Hematopoietic multipotent progenitor cell treated with erythropoietin and hydrocortisone succinate and interleukin-3 and kit ligand, for 6 days (in vitro differentiated cells): Measurements from ENCODE around the gene ARID1B.

Experiments
- DNase-seq: peaks from one replicate; pipeline ENCODE4 v3.0.0-alpha.2; 2015

ARID1B gene

DNA sequence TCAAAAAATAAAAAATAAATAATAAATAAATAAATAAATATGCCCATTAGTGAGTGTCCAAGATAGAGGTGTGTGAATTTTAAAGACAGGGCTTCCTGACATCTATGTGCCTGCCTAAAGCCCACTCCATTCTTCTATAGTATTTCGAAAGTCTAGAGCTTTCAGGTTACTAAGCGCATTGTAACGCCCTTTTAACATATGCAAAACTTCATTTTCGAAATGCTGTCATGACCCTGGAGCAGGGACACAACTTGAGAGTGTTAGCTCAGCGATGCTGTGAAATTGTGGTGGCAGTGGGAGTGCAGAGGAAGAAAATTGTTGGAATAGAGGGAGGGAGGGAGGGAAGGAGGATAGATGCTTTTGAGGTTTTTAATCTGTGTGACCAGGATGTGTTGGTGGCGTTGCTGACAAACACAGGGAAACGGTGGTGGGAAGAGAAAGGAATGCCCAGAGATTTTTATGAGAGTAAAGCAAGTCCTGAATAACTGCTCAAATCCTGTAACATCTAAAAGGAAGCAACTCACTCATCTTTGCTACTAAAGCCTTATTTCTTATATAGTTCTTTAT is 169.3 kb downstream of the ARID1B start:
- no peak for DNase-seq

DNA sequence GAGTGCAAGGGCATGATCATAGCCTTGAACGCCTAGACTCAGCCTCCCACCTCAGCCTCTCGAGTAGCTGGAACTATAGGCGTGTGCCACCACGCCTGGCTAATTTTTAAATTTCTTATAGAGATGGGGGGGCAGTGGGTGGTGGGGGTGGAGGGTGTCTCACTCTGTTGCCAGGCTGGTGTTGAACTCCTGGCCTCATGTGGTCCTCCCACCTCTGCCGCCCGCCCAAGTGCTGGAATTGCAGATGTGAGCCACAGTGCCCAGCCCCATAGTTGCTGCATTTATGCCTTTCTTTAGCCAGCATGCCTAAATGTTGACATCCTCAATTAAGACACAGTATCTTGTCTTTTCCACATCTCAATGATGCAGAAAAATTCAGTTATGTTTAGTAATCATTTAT is 171.1 kb downstream of the ARID1B start:
- no peak for DNase-seq

DNA sequence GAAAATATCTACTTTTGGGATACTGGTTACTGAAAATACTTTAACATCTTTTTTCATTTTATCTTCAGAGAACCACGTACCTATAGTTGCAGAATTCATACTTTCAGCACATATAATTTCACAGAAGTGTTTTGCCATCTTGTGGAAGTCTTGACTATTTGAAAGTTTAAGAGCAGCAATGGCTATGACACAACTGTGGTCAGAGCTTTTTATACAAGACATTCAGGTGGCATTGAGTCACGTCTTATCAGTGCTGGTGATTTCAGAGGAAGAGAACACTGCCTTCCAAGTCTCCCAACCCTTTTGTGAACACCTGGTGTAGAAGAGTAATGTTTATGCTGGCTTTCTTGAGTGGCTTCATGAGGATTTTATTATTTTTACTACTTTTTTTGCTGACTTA is 171.6 kb downstream of the ARID1B start:
- no peak for DNase-seq

DNA sequence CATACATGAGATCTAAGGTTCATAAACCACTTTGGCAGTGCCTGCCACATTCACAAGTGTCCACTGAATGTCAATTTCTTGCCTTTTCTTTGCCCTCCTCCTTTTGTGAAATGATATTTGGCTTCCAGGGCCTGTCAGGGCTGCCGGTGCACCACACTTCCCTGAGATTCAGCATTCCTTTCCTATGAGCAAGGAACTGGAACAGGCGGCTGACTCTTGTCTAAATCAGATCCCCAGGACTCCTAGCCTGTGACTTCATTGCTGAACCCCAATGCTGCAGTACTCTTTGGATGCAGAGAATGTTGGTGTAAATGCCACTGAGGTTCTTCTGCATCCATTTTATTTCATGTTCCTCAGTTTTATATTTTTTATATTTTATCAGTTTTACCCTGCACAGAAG is 172.2 kb downstream of the ARID1B start:
- DNase-seq: no peak

DNA sequence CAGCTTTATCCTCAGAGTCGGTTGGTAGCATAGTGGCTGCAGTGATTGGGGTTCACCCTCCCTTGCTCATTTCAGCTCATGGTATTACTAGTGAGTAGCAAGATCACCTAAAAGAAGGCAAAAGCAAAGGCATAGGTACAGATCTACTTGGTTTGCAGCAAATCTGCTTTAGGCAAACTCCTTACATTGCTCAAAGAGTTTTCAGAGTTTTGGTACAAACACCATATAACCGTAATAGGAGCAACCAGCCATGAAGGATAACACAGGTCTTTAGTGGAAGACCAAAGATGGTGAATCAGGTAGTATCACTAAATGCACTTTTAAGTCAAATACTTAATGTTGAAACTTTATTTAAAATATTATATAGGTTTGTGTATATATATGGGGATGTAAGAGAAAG is 172.9 kb downstream of the ARID1B start:
- no peak for DNase-seq

DNA sequence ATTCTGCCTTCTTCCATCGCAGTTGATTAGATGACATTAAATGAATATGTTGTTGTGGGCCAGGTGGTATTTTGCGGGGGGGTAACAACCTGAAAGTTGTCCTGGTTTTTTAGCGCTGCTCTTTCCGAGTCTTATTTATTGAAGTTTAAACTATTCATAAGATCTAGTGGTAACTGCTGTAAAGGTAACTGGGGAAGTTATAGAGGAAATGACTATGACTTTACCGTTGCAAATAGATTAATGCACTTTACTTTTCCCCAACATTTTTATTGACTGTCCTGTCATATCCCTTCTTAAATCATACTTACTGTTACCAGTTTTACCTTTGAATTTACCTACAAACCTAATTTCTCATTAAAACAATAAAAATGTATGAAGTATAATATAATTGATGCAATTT is 173.4 kb downstream of the ARID1B start:
- no peak for DNase-seq

DNA sequence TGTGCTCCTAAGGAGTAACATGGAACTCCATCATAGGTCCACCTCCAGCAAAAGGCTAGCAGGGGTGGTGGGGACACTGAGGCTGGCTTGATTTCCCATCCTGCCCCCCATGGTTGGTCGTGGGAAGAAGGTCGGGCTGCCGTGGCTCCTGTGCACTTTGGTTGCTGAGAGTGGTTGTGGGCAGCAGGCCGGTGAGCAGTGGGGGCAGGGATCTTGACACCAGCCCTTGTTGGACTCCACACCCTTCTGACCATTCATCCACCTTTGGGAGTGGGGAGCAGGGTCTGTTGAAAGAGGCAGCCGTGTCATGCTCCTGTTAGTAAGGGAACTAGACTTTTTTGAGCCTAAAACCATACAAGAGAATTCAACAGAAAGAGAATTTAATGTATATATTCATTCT is 175.2 kb downstream of the ARID1B start:
- no peak for DNase-seq

DNA sequence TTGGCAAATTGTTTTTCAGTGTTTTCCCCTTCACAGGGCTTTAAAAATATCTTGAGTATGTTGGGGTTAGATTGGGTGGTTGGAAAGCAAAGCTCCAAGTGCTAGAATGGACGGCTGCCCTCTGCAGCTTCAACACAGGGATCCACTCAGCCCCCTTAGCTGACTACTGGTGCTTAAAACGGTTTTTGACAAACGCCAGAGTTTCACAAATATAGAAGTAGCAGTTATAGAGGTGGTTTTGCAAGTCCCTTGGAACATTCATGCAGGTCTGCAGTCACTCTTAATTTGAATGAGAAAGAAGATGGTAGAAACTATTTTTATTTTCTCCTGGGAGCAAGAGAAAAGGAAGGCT is 175.9 kb downstream of the ARID1B start:
- DNase-seq: no peak

DNA sequence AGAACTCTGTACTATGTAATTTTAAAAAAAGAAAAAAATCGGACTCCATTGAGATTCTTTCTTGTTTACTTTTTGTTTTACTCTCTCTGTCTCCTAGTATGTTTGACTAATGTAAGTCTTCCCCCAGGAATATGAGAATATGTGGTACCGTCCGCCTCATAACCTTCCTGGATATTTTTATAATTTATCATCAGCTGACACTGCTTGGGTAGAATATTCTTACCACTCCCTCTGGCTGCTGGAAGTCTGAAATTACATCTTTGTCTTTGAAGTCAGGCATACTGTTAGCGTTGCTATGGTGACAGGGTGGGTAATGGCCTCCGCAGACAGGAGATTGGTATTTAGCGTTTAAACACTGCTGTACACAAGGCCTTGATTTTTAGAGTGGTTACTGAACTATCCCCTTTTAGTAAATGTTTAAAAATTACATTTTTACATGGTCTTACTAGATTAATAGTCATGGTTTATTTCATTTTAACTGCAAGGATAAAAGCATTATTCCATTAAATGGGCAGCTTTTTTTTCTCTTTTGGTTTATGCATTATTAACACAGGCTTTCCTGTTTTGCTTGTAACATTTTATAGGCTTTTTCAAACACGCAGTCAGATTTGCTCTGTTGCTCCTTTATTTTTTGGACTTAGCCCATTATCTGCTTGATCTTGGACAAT is 176.4 kb downstream of the ARID1B start:
- DNase-seq: peak; percentile 80

DNA sequence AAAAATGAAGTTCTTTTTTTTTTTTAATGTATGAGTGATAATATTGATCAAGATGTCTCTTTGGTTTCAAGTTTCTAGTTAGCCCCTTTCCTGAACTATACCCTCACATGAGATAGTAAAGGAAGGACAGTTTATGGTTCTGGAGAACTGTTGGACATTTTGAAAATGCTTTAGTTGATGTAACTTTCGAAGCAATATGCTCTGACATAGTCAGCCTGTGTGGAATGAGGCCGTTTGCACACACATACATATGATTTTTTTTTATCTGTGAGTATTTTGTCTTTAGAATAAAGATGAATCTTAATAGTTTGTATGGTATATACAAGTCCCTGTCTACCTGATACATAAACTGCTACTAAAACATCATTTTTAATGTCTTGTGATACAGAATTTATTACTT is 177.0 kb downstream of the ARID1B start:
- DNase-seq: no peak

DNA sequence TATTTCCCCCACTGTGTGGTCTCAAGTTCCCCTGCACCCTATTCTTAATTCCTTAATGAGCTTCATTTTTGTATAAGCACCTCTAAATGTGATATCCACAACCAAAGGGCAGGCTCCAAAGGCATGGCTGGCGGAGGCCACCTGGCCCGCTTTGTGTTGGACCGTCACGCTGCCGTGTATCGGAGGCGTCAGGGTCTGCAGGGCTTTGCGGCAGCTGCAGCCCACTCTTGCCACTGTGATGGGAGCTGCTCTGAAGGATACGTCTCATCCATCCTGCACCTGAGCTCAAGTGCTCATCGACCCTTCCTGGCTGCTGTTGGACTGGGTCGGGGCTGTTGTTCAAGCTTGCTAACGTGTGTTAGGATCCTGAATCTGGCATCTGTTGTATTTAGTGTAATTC is 177.6 kb downstream of the ARID1B start:
- no peak for DNase-seq

DNA sequence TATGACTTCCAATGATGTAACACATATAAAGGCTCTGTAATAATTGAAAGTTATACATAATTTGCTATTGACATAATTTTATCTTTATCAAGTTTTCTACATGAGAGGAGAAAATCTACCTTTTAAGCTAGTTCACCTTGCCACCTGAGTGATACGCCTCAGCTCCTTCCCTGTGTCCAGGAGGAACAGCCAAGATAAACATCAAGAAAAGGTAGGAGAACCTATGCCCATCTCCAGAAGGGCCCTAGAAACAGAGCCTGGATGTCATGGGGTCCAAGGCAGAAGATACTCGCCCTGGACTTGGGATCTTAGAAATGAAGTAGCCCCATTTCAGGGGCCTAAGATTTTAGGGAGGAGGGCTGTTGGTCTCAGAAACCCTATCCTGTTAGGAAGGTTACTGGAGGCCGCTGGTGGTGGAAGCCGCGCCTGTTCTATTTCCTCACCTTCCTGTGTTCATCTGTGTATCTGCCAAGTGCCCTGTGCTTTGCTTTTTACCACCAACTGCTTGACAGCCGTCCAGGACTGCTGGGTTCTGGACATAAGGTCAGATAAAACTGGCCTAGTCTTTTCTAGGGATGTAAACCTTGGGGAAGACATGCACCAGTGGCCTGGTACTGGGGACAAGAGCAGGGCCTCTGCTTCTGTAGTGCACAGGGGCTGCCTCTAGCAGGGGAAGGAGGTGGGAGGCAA is 178.5 kb downstream of the ARID1B start:
- no peak for DNase-seq

DNA sequence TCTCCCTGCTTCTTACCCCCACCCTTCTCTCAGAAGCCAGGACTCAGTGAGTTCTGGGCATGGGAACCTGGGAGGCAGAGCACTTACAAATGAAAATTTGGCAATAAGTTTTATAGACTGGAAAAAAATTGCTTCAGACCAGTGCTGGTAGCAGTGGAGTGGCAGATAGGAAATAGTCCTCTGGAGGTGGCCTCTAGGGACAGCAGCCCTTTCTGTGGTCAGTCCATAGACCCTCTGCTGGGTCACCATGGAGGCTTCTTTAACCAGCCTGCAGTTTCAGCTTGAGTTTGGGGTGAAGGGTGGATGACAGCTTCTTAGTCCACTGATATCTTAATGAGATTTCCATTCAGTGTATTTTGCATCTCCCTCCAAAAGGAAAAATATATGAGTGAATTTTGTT is 179.1 kb downstream of the ARID1B start:
- DNase-seq: no peak

DNA sequence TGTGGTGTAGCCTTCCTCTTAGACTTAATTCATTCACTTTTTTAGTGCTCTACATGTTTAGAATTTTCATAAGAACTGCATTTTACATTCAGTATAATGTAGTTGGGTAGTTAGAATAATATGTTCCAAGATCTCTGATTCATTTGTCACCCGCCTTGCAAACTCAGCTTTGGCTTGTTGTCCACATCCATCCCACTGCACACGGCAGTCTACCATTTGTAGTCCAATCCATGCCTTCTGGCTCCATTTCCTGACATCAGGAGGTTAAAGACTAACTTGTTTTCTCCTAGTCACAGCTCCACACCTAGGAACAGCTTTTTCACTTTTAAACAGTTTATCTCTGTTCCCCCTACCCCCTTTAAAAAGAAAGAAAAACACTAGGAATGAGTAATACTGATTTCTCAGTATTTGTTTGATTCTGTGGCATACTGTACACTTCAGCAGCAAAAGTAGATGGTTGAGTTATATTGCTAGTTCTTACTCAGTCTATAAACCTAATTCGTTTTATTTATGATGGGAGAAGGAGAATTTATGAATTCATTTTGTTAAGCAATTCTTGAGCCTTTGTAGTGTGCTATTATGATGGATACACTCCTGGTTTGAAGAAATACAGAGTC is 180.9 kb downstream of the ARID1B start:
- DNase-seq: no peak

DNA sequence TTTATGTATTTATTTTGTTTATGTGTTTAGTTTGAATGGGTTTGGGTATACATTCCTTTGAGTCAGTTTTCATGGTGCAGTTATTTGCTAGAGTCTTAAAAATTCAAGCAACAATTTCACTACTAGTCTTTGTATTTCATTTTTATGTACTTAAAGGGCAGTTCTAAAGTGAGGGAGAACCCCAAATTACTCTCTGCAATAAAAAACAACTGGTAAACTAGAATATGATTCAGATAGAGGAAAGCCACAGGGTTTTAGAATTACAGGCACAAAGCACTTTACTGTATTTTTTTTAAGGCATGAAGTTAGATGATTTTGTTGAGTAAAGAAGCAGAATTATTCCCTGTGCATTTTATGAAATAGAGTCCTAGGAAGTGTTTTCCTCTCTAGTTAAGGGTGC is 183.3 kb downstream of the ARID1B start:
- DNase-seq: no peak

DNA sequence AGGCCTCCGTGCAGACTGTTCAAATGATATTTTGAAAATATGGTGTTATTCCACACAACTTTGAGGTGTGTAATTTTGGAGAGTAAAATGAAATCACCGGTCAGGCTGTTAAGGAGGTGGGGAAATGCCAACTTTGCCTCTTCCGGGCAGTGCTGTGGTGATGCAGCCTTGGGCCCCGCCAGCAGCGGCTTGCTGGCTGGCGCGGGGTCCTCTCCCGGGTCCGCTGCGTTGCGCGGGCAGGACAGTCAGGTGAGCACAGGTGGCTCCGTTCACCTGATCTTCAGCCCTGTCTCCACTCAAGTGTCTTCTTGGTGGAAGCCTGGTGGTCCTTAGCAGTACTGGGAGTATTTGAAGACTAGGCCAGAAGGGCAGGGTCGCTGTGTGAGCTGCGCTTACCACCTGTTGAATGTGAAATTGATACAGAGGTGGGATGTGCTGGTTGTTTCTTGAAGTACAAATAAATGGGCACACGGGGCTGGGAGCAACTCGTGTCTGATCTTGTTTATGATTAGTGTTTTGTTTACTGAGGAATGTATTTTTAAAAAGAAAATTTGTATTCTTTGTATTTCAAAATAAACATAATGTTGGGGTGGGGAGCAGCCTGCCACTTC is 184.2 kb downstream of the ARID1B start:
- DNase-seq: no peak

DNA sequence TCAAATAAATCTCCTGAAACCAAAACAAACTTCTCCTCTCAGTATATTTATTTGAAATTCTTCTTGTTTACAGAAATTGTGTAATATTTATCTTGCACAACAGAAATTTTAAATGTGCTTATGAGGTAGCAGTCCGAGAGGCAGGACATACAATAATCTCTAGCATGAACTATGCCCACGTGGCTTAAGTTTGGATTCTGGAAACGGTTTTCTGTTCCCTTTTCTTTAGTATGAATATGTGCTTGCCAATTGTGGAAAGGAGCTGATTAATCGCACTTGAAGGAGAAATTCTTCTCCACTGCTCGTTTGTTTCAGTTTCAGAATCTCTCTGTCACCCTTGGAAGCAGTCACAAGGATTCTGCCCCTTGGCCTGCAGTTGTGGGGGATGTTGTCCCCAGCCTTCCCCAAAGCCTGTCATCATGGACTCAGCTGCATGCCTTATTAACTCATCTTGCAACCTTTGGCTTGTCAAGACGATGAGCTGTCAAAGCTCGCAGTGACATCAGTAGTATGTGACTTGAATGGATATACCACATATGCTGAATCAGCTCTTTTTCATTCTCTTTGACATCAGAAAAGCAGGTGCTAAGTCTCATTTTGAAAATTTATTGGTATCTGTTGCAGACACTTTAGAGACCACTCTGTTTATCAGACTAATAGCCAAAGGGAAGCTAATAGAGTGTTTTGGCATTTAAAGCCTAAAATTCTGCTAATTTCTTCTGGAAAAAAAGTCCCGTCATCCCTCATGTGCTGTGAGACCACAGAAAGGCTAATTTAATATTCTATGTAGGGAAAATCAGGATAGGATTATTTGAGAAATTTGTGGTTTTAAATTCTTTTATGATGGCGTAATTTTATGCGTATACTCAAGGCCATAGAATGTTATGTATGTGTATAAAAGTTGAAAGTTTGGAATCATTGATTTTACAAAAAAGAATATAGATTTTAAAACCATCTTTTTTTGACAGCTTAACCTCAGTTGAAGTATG is 186.8 kb downstream of the ARID1B start:
- DNase-seq: no peak

DNA sequence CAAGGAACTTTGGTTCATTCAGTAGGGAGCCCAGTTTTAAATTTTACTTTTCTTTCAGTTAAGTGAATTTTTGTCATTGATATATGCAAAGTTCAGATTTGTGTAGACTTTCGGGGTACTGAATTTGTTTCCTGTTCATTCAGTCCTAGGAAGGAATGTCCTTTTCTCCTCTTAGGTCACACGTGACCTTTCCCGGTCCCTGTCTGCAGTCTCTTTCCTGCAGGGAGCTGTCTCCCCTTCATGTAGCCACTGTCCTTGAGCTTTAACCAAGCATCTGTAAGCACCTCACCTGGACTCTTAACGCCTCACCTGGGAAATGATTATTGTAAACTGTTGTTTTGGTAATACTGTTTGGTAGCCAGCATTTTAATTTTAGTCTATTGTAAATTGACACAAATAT is 190.7 kb downstream of the ARID1B start:
- DNase-seq: no peak

DNA sequence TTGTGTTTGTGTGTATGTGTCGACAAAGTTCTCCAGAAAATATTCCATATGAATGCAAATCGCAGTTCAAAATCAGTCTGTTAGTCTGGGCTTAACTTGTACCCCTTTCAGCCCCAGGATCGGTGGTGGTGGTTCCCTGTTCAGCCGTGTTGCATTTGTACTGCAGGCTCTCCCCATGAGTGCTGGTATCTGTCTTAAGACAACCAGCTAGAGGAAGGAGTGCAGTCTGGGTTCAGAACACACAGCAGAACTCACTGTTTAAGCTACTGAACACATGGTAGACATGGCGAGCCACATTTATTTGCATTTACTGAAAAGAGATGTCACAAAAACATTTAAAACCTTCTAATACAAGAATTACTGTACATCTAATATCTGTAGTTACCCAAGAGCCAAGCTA is 192.1 kb downstream of the ARID1B start:
- DNase-seq: no peak

DNA sequence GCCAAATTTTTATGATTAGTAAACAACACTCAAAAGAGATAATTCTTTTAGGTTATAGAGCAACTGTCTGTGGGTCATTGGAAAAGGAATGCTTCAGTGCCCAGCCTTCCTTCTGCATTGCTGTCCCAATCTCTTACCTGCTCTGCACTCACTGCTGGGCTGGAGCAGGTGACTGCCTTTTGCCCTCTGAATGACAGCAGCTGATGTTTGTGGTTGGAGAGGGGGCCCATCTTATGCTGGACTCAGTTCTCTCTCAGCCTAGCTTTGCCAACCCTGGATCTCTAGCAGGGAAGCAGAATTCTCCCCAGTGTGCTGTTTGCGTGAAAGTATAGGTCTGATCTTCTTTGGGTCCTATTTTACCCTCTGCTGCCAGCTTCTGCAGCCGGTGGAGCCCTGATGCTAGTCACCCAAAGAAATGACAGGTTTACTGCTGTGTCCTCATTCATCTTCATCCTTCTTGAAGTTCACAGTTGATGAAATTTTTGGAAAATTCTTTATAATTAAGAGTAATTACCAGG is 193.5 kb downstream of the ARID1B start:
- DNase-seq: no peak

DNA sequence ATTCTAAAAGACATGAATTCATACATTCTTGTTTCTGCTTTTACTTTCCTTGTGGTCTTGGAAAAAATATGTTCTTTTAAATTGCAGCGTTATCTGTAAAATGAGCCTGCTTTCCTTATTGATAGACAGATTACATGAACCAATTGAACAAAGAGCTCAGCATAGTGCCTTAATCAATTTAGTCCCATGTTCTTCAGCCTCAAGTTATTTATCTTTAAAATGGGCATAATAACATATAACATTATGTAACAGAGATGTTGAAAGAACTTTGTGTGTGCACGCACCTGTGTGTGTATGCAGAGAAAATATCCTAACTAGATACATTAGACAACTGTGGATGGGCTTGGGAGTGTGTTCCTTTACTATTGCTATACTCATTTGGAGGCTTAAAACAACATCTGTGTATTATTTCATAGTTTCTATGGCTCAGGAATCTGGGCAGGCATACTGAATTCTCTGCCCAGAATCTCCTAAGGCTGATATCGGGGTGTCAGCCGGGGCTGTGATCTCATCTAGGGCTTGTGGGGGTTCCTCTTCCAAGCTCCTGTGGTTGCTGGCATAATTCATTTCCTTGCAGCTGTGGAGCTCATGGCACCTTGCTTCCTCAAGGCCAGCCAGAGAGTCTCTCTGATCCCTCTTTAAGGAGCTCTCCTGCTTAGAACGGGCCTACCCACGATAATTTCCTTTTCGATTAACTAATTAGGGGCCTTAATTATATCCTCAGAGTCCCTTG is 194.1 kb downstream of the ARID1B start:
- DNase-seq: peak; percentile 41

DNA sequence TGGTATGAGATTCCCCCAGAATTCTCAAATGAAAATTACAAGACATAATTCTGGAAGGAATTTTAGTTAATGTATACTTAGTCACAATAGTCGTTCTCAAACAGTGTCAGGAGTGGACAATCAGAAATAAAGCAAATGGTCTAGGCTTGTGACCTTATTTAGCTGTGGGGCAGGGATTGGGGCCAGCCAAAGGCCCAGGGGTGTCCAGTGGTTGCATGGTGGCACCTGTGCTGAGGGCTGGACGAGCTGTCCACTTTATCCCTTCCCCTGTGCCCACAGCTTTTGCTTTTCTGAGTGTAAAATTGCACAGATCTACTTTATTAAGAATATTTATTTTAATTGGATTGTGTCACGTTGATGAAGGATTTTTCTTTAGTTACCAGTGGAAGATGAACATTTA is 195.0 kb downstream of the ARID1B start:
- DNase-seq: no peak
